Measurements from ENCODE around the gene OR4D1.
"Not testable (repeated sequence)": the region's sequence is repeated elsewhere in the genome, so short reads cannot be mapped to it uniquely, and the experiment has no call there.

Gene OR4D1

DNA sequence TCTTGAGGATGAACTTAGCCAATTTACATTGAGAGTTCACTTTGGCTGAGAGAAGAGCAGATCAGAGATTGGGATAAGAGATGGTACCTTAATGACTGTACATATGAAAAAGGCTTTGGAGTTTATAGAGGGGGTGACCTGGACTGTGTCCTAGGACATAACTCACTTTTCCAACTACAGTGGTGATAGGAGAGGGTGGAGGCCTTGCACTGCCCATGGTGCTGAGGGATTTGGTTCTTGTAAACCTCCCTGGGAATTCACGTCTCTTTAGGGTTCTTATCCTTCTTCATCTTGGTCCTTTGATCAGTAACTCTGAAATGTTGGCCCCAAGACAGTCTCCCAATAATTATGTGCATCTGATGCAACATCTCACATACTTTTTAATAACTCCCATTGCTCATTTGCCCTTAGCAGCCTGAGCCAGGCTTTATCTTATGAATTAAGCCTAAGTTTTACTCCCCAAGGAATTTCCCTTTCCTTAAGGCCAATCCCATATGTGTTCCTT, at the start of gene OR4D1:
TSS of gene OR4D1 (plus strand) at position 455 of the 505 bp plus-strand sequence. CDS start 6,770 bp downstream, outside the sequence.
- no peak for FAIRE-seq
- TF ChIP-seq POLR2A (IDR thresholded peaks at IDR 0.05; ENCODE audit: low read depth, low read length) = no peak

DNA sequence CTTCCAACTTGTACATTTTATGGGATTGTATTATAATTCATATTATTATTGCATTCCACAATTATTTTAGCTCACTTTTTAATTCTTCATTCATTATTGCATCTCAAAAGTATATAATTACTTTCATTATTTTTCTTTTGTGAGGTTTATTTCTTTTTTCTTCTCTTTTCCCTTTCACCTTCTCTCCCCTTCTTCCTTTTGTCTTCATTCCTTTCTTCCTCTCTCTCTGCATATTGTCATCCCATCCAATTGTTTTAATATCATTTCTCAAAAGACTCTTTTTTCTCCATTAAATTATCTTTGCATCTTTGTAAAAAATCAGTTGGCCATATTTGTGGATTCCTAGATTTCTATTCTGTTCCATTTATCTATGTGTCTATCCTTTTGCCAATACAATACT, 47.7 kb upstream of the OR4D1 start:
- TF ChIP-seq POLR2A (IDR thresholded peaks at IDR 0.05; ENCODE audit: low read depth, low read length) = no peak
- DNase-seq (ENCODE audit: insufficient read length, low spot score) (no peak), FAIRE-seq (no peak)

More for the DNA sequence above, at the start of gene OR4D1:
- DNase-seq (ENCODE audit: insufficient read length, low spot score) = no peak

DNA sequence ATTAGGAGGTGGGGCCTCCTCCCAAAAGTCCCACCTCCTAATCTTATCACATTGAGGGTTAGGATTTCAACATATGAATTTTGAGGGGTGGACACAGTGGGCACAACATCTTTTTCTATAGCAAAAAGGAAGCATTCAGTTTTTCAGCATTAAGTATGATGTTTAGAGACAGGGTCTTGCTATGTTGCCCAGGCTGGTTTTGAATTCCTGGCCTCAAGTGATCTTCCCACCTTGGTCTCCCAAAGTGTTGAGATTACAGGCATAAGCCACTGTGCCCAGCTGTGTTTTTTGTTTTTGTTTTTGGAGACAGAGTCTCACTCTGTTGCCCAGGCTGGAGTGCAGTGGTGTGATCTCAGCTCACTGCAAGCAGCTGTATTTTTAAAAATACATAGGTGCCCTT, 46.3 kb upstream of the OR4D1 start:
- not testable (repeated sequence) for DNase-seq (ENCODE audit: insufficient read length, low spot score); FAIRE-seq

DNA sequence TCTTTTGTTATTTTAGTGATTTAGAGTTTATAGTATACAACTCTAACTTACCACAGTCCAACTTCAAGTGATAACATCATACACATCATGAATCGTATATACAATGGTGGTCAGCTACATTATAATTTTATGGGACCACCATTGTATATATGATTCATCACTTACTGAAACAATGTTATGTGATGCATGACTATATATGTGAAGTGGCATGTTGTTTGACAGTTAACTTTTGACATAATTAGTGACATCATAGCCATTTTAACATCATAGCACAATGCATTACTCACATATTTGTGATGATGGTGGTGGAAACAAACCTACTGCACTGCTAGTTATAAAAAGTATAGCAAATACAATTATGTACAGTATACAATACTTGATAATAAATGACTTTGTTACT, 43.1 kb upstream of the OR4D1 start:
- TF ChIP-seq POLR2A (IDR thresholded peaks at IDR 0.05; ENCODE audit: low read depth, low read length) = no peak
- DNase-seq (ENCODE audit: insufficient read length, low spot score) = no peak
- FAIRE-seq = peak; percentile 11

DNA sequence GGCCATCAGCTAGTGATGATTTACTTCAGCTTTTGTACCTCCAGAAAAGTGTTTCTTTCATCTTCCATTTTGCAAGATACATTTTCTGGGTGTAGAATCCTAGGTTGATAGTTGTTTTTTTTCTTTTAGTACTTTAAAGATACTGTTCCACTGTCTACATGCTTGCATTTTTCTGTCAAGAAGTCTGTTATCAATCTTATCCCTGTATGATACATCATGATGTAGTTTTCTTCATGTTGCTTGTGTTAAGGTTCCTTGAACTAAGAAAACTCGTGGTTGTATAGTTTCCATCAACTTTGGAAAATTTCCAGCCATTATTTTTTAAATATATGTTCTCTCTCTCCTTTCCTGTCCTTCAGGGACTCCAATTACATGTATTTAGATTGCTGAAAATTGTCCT, 40.9 kb upstream of the OR4D1 start:
- FAIRE-seq (peak; percentile 67), DNase-seq (ENCODE audit: insufficient read length, low spot score) (no peak)
- no peak for TF ChIP-seq POLR2A (IDR thresholded peaks at IDR 0.05; ENCODE audit: low read depth, low read length)

DNA sequence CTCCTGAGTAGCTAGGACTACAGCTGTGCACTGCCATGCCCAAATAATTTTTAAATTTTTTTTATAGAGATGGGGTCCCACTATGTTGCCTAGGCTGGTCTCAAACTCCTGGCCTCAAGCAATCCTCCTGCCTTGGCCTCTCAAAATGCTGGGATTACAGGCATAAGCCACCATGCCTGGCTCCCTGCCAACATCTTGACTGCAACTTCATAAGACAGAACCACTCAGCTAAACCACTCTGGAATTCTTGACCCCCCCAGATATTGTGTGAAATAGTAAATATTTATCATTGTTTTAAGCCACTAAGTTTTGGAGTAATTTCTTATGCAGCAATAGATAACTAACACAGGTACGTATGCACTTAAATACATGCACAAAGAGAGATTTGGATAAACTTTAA, 39.0 kb upstream of the OR4D1 start:
- FAIRE-seq (no peak), DNase-seq (ENCODE audit: insufficient read length, low spot score) (no peak)
- TF ChIP-seq POLR2A (IDR thresholded peaks at IDR 0.05; ENCODE audit: low read depth, low read length) = no peak

DNA sequence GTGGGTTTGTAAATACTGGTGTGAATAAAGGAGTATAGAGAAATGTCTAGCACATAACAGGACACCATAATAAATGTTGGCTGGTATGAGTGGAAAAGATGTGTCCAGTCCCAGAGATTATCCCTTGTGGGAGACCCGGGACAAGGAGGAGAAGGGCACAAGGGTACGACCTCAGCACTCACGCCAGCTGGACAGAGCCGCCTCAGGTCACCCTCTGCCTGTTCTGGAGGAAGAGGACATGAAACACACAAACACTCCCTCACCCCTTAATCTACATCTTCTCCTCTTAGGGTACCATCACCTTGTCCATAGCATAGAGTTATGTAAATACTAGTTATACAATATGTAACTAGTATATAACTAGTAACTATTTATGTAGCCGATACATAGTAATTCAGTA, 38.2 kb upstream of the OR4D1 start:
- TF ChIP-seq POLR2A (IDR thresholded peaks at IDR 0.05; ENCODE audit: low read depth, low read length) = no peak
- FAIRE-seq (no peak), DNase-seq (ENCODE audit: insufficient read length, low spot score) (no peak)

DNA sequence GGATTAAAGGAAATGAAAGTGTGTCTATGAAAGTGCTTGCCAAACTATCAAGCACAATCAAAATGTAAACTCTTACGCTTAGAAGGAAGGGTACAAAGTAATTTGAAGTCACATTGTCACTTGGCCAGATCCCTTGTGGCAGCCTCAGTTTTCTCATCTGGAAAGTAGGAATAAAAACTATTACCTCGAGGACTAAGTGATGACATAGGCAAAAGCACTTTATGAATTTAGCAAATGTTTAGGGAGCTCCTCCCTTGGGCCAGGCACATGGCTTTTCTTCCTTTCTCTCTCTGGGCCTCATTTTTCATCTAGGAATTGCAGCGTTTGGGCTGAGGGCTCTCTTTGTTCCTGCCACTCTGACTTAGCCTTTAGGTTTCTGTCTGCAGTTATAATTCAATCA, 36.5 kb upstream of the OR4D1 start:
- FAIRE-seq = no peak

DNA sequence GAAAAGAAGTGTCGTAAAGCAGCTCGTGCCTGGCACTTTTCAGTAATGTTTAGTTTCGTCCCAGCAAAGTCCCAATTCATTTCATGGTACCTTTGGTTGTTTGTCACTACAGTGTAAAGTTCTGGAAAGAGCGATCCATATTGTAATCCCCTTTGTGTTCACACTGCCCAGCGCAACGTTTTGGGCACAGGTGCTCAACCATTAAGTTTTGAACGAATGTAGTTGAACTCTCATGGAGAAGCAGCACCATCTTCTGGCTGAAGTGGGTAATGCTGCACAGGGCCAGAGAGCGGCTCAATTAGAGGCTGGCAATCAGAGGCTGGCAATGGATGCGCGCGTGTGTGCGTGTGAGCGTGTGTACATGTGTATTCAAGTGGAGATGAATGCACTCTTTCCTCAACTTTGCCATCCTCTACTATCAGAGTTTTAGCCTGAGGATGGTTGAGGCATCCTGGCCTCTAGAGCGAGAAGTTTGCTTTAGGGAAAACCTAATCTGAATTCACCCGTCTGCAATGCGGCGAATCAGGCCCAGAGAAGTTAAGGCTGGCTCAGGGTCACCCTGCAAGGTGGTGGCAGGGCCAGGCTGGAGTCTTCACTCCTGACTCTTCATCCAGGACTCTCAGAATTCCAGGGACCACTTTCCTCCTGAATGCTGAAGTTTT, 35.1 kb upstream of the OR4D1 start:
- FAIRE-seq = no peak
- DNase-seq (ENCODE audit: insufficient read length, low spot score) = peak; percentile 47
- TF ChIP-seq POLR2A (IDR thresholded peaks at IDR 0.05; ENCODE audit: low read depth, low read length) = no peak

More for the DNA sequence above, 36.5 kb upstream of the OR4D1 start:
- TF ChIP-seq POLR2A (IDR thresholded peaks at IDR 0.05; ENCODE audit: low read depth, low read length) = no peak
- DNase-seq (ENCODE audit: insufficient read length, low spot score) = no peak

DNA sequence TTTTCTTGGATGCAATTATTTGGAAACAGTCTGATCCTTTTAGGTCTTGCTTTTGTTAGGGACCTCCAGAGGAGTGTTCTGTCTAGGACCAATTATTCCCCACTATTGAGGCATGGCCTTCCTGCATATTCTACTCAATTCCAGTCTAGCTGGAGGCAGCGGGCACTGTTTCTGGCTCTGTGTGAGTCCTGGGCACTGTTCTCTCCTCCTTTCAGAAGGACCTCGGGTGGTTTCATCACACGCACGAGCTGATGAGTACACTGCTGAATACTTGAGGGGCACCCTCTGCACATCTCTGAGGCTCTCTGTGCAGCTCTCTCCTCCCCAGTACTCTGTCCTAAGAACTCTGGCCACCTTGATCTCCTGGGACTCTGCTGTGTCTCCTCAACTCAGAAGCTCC, 34.2 kb upstream of the OR4D1 start:
- TF ChIP-seq POLR2A (IDR thresholded peaks at IDR 0.05; ENCODE audit: low read depth, low read length) = no peak
- no peak for FAIRE-seq
- DNase-seq (ENCODE audit: insufficient read length, low spot score) = no peak

DNA sequence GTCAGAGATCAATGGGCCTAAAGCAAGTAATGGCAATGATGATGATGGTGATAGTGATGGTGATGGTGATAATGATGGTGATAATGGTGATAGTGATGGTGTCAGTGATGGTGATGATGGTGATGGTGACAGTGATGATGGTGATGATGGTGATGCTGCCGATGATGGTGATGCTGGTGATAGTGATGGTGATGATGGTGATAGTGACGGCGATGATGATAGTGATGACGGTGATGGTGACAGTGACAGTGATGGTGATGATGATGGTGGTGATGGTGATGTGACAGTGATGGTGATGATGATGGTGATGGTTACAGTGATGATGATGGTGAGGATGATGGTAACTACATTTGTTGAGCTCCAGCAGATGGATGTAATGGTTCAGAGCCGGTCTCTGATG, 30.8 kb upstream of the OR4D1 start:
- no peak for TF ChIP-seq POLR2A (IDR thresholded peaks at IDR 0.05; ENCODE audit: low read depth, low read length)
- no peak for FAIRE-seq
- DNase-seq (ENCODE audit: insufficient read length, low spot score) = no peak

DNA sequence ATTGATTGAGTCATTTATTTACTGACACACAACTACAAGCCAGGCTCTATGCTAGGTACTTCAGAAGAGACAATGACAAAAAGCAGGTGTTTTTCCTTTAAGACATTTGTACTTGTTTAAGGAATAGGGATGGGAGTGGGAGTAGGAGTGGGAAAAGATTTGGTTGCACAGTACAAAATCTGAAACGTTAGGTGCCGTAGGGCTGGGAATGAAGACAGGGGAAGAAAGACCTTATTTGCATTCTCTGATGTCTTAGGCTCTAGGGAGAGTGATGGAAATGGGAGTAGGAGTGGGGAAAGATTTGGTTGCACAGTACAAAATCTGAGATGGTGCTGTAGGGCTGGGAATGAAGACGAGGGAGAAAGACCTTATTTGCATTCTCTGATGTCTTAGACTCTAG, 28.7 kb upstream of the OR4D1 start:
- no peak for TF ChIP-seq POLR2A (IDR thresholded peaks at IDR 0.05; ENCODE audit: low read depth, low read length)
- FAIRE-seq (no peak), DNase-seq (ENCODE audit: insufficient read length, low spot score) (no peak)

DNA sequence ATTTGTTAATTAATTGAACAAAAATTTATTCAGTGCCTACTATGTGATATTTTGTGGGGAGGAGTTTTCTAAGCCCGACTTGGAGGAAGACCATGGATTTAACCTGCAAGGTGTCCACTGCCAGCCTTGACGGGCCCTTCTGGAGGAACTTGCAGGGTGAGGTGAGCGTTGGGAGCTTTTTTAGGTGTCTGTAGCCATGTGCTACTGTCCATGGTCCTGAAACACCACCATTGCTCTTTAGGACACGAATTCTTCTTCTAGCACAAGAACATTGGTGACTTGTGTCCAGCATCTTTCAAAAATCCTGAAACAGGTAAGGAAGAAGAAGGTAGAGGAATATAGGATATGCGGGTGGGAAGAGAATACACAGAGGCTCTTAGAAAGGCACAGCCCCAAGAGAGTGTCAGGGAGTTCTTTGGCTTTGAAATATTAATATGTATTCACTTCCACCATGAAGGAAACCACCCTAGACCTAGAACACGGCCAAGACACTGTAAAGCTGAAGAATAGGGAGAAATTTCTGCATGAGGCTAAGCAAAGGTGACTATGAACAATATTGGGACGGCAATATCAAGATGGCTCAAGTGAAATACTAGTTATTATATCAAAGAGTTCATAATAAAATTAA, 27.9 kb upstream of the OR4D1 start:
- no peak for TF ChIP-seq POLR2A (IDR thresholded peaks at IDR 0.05; ENCODE audit: low read depth, low read length)
- FAIRE-seq = no peak
- DNase-seq (ENCODE audit: insufficient read length, low spot score) = peak; percentile 24

DNA sequence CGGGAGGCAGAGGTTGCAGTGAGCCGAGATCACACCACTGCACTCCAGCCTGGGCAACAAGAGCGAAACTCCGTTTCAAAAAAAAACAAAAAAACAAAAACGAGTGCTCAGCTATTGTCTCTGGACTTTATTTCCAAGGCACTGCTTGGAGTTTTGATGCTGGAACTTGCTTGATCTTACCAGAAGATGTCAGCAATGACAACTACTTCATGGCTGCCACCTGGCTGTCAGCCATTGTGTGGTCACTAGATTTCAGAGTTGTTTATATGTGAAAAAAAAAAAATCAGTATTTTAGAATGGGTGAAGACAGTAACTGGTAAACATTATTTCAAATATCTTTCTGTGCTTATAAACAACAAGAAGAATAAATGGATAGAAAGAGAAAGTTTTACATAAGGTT, 26.3 kb upstream of the OR4D1 start:
- no peak for TF ChIP-seq POLR2A (IDR thresholded peaks at IDR 0.05; ENCODE audit: low read depth, low read length)
- DNase-seq (ENCODE audit: insufficient read length, low spot score) (peak; percentile 26), FAIRE-seq (peak; percentile 27)

DNA sequence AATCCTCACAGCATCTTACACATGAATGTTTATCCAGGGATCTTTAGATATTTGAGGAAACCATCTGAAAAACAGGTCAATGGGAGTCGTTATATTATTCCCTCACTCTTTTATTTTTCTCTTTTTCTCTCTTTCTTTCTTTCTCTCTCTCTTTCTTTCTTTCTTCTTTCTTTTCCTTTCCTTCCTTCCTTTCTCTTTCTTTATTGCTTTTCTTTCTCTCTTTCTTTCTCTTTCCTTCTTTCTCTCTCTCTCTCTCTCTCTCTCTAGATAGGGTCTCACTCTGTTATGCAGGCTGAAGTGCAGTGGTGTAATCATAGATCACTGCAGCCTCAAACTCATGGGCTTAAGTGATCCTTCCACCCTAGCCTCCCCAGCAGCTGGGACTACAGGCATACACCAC, 20.3 kb upstream of the OR4D1 start:
- FAIRE-seq = no peak
- DNase-seq (ENCODE audit: insufficient read length, low spot score) = no peak
- no peak for TF ChIP-seq POLR2A (IDR thresholded peaks at IDR 0.05; ENCODE audit: low read depth, low read length)

DNA sequence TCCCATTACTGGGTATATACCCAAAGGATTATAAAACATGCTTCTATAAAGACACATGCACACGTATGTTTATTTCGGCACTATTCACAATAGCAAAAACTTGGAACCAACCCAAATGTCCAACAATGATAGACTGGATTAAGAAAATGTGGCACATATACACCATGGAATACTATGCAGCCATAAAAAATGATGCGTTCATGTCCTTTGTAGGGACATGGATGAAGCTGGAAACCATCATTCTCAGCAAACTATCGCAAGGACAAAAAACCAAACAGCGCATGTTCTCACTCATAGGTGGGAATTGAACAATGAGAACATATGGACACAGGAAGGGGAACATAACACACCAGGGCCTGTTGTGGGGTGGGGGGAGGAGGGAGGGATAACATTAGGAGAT, 15.5 kb upstream of the OR4D1 start:
- DNase-seq (ENCODE audit: insufficient read length, low spot score); FAIRE-seq: not testable (repeated sequence)

All from H54 (cell line).